Measurements from ENCODE around the gene ZNF805.
"Not testable (repeated sequence)": the region's sequence is repeated elsewhere in the genome, so short reads cannot be mapped to it uniquely, and the experiment has no call there.

The ZNF805 gene

GRCh38 chr19:57267291-57267690 lies 26.9 kb downstream of the ZNF805 start:
- DNase-seq: no peak

GRCh38 chr19:57269515-57270250 lies 29.3 kb downstream of the ZNF805 start:
- DNase-seq: no peak

GRCh38 chr19:57271280-57271679 lies 30.8 kb downstream of the ZNF805 start:
- no peak for DNase-seq

GRCh38 chr19:57273014-57273413 lies 32.6 kb downstream of the ZNF805 start:
- no peak for DNase-seq

- no peak for DNase-seq
Measured at GRCh38 chr19:57276430-57276829, 36.0 kb downstream of the ZNF805 start.

GRCh38 chr19:57278481-57278880 lies 38.0 kb downstream of the ZNF805 start:
- not testable (repeated sequence) for DNase-seq

GRCh38 chr19:57279418-57280164 lies 39.2 kb downstream of the ZNF805 start:
- peak; percentile 92 for DNase-seq

- DNase-seq: peak; percentile 93
Measured at GRCh38 chr19:57280165-57280961, 39.9 kb downstream of the ZNF805 start, which contains the start of gene ZNF460. ZNF460 (plus strand) TSS chr19:57280485; CDS start chr19:57280807, 322 bp downstream.

GRCh38 chr19:57280962-57281400 lies 40.5 kb downstream of the ZNF805 start:
- no peak for DNase-seq

- DNase-seq: no peak
Measured at GRCh38 chr19:57282011-57282643, 41.7 kb downstream of the ZNF805 start.

- no peak for DNase-seq
Measured at GRCh38 chr19:57288373-57288772, 47.9 kb downstream of the ZNF805 start.

GRCh38 chr19:57290970-57291369 lies 50.5 kb downstream of the ZNF805 start:
- DNase-seq: no peak

- no peak for DNase-seq
Measured at GRCh38 chr19:57292547-57292946, 52.1 kb downstream of the ZNF805 start.

- DNase-seq: no peak
Measured at GRCh38 chr19:57293719-57294118, 53.3 kb downstream of the ZNF805 start.

GRCh38 chr19:57302020-57302465 lies 61.6 kb downstream of the ZNF805 start:
- no peak for DNase-seq

GRCh38 chr19:57302727-57303401 lies 62.4 kb downstream of the ZNF805 start:
- no peak for DNase-seq
